Adrenal gland (tissue), 5 donors: ENCODE data around the gene PSD.

ENCODE experiments used
- CTCF ChIP-seq, 6 experiments: fragments of 450-650 bp in 4 of 6; fragments of 200-600 bp in 2 of 6; sonication (generic) in 1 of 6; IDR thresholded peaks; 1 replicate in 5 of 6; 2 replicates in 1 of 6; pipeline versions ENCODE4 v1.5.1 to v1.8.0; 2016 to 2021; ENCODE audit warnings: antibody characterized with exemption in 6 of 6, mild to moderate bottlenecking in 2 of 6, moderate library complexity in 1 of 6
- POLR2A ChIP-seq, 2 donors: fragments of 450-650 bp; IDR thresholded peaks; one replicate each; pipeline ENCODE4 v1.6.1; 2017; ENCODE audit warnings: antibody characterized with exemption in 2 of 2, mild to moderate bottlenecking in 2 of 2, moderate library complexity in 1 of 2
- donor health status: DM: no; HTN: no; CAD: no.

GRCh38 chr10:102410429-102411073 lies 8.0 kb downstream of the PSD start:
- no peak for TF ChIP-seq CTCF (IDR thresholded peaks at IDR 0.05)
- TF ChIP-seq POLR2A (IDR thresholded peaks at IDR 0.05), result no peak
